Measurements from ENCODE around the gene DCDC2C. TPM values are rescaled to one million over a fixed set of nuclear protein-coding genes. Genes with fewer than 3 reads are reported as not detected.

DCDC2C gene
- polyA plus RNA-seq, 3 donors, result not detected

GRCh38 chr2:3747032-3747654 is 43.8 kb downstream of the DCDC2C start:
- Mint-ChIP-seq H3K4me3 (no peak overlapping the region), H3K27ac (no peak overlapping the region), H3K9me3 (no peaks in the 10 kb centered on the region), H3K4me1 (no peaks in the 10 kb centered on the region), H3K27me3 (ENCODE audit: low read depth in 3 of 3) (peaks cover 7 to 8% (median 7%) of the 10 kb centered on the region in 3 donors), H3K36me3 (no peaks in the 10 kb centered on the region)
- H2AFZ ChIP-seq (ENCODE audit: insufficient read depth, low read depth, low read length, poor library complexity, severe bottlenecking), result no peak overlapping the region
- H3K27me3 ChIP-seq (ENCODE audit: control insufficient read depth in 2 of 2, insufficient read depth in 2 of 2, low read length in 2 of 2), result no peaks in the 10 kb centered on the region
- no peaks in the 10 kb centered on the region for H4K20me1 ChIP-seq (ENCODE audit: insufficient read depth, low read length)
- no peaks in the 10 kb centered on the region for H3K4me1 ChIP-seq (ENCODE audit: control insufficient read depth in 1 of 2, insufficient read depth in 2 of 2, low read length in 2 of 2)
- H3K27ac ChIP-seq (ENCODE audit: low read depth in 1 of 2, low read length in 2 of 2), result no peak overlapping the region
- no peak for TF ChIP-seq CTCF (IDR thresholded peaks at IDR 0.05)
- 97% methylated on average over 17 of the region's 20 CpGs for WGBS (ENCODE audit: insufficient coverage)
- H3K4me3 ChIP-seq (replicated peaks in 1 of 3; ENCODE audit: low read depth in 2 of 3, low read length in 3 of 3), result no peak overlapping the region
- H3K9ac ChIP-seq (ENCODE audit: insufficient read depth, low read length, poor library complexity, severe bottlenecking), result no peak overlapping the region
- no peaks in the 10 kb centered on the region for H3K9me3 ChIP-seq (replicated peaks in 1 of 2; ENCODE audit: control insufficient read depth in 1 of 2, insufficient read depth in 1 of 2, low read length in 2 of 2)
- intact Hi-C loops (cut with micrococcal nuclease), result no loop called here
- no peaks in the 10 kb centered on the region for H3K79me2 ChIP-seq (ENCODE audit: insufficient read depth, low read length)
- no peaks in the 10 kb centered on the region for H3K36me3 ChIP-seq (replicated peaks in 1 of 2; ENCODE audit: control insufficient read depth in 1 of 2, insufficient read depth in 2 of 2, low read length in 2 of 2)
- H3K4me2 ChIP-seq (replicated peaks; ENCODE audit: extremely low read depth, low read length, poor library complexity, severe bottlenecking), result no peak overlapping the region
- DNase-seq, result no peak

GRCh38 chr2:3747826-3748225 is 44.5 kb downstream of the DCDC2C start:
- no peak overlapping the region for H2AFZ ChIP-seq (ENCODE audit: insufficient read depth, low read depth, low read length, poor library complexity, severe bottlenecking)
- DNase-seq, result no peak
- H3K27ac Mint-ChIP-seq, result no peak overlapping the region
- no peaks in the 10 kb centered on the region for H3K4me1 ChIP-seq (ENCODE audit: control insufficient read depth in 1 of 2, insufficient read depth in 2 of 2, low read length in 2 of 2)
- no peaks in the 10 kb centered on the region for H3K4me1 Mint-ChIP-seq
- H3K9me3 ChIP-seq (replicated peaks in 1 of 2; ENCODE audit: control insufficient read depth in 1 of 2, insufficient read depth in 1 of 2, low read length in 2 of 2), result no peaks in the 10 kb centered on the region
- no peak overlapping the region for H3K4me3 Mint-ChIP-seq
- no peaks in the 10 kb centered on the region for H3K27me3 ChIP-seq (ENCODE audit: control insufficient read depth in 2 of 2, insufficient read depth in 2 of 2, low read length in 2 of 2)
- H3K4me3 ChIP-seq (replicated peaks in 1 of 3; ENCODE audit: low read depth in 2 of 3, low read length in 3 of 3), result no peak overlapping the region
- no peaks in the 10 kb centered on the region for H3K36me3 ChIP-seq (replicated peaks in 1 of 2; ENCODE audit: control insufficient read depth in 1 of 2, insufficient read depth in 2 of 2, low read length in 2 of 2)
- TF ChIP-seq CTCF (IDR thresholded peaks at IDR 0.05), result no peak
- H3K36me3 Mint-ChIP-seq, result no peaks in the 10 kb centered on the region
- H3K27ac ChIP-seq (ENCODE audit: low read depth in 1 of 2, low read length in 2 of 2), result no peak overlapping the region
- 67% methylated on average over 9 of the region's 9 CpGs for WGBS (ENCODE audit: insufficient coverage)
- intact Hi-C loops (cut with micrococcal nuclease), result no loop called here
- peaks cover 7 to 8% (median 7%) of the 10 kb centered on the region in 3 donors for H3K27me3 Mint-ChIP-seq (ENCODE audit: low read depth in 3 of 3)
- H3K9ac ChIP-seq (ENCODE audit: insufficient read depth, low read length, poor library complexity, severe bottlenecking), result no peak overlapping the region
- no peaks in the 10 kb centered on the region for H4K20me1 ChIP-seq (ENCODE audit: insufficient read depth, low read length)
- H3K9me3 Mint-ChIP-seq, result no peaks in the 10 kb centered on the region
- no peaks in the 10 kb centered on the region for H3K79me2 ChIP-seq (ENCODE audit: insufficient read depth, low read length)
- no peak overlapping the region for H3K4me2 ChIP-seq (replicated peaks; ENCODE audit: extremely low read depth, low read length, poor library complexity, severe bottlenecking)

Measured in CD14-positive monocyte (primary cell).